ENCODE measurements around the gene FNBP1L. TPM values are rescaled to one million over a fixed set of nuclear protein-coding genes. Genes with fewer than 3 reads are reported as not detected.

Gene FNBP1L
- total and polyA plus RNA-seq, 2 of the 8 experiments (the other 6 are each of a cell fraction or from before 2014, with no cell fraction given): 48.9 to 95.9 TPM

GRCh38 chr1:93585059-93585966 is 137.4 kb downstream of the FNBP1L start (continued):
- TF ChIP-seq CHD7 (IDR thresholded peaks at IDR 0.05; ENCODE audit: insufficient replicate concordance, low read length): no peak
- TF ChIP-seq SIX5 (IDR thresholded peaks at IDR 0.05; ENCODE audit: low read depth, low read length): no peak
- no peak for TF ChIP-seq FOSL1 (IDR thresholded peaks at IDR 0.05; ENCODE audit: insufficient read depth, low read depth, low read length)
- no peak for TF ChIP-seq TAF1 (IDR thresholded peaks at IDR 0.05; ENCODE audit: low read depth, low read length)
- no peak for TF ChIP-seq ATF2 (IDR thresholded peaks at IDR 0.05; ENCODE audit: low read length)
- TF ChIP-seq EP300 (IDR thresholded peaks at IDR 0.05; ENCODE audit: borderline replicate concordance in 1 of 2, low read depth in 2 of 2, low read length in 2 of 2): no peak
- TF ChIP-seq KDM4A (IDR thresholded peaks at IDR 0.05; ENCODE audit: low read depth, low read length, severe bottlenecking): no peak

Measured in H1 (cell line).